SK-N-SH (cell line): ENCODE data around the gene SAE1. TPM values are rescaled to one million over a fixed set of nuclear protein-coding genes. Genes with fewer than 3 reads are reported as not detected.

Experiments used
- CTCF ChIA-PET: fragments of 300-600, 350-600 bp; formaldehyde crosslinking; extraction: SDS; loops from one replicate; lab custom pipeline; 2021; lab: Yijun Ruan, JAX
- POLR2A ChIA-PET: fragments of 350-600 bp; sonication (Branson Sonifier 250); formaldehyde crosslinking; extraction: SDS; loops from one replicate; lab custom pipeline; 2020; ENCODE audit warnings: antibody characterized with exemption, inconsistent platforms; lab: Yijun Ruan, JAX
- DNase-seq: peaks from one replicate; pipeline ENCODE4 v3.0.0; 2012
- H2AFZ ChIP-seq: fragments of 200-600 bp; sonication (generic); 2 replicates; pipeline ENCODE4 v1.8.1; 2016; ENCODE audit warnings: antibody characterized with exemption, mild to moderate bottlenecking, low read depth
- H3F3A ChIP-seq: fragments of 200-600 bp; sonication (generic); replicated peaks from 2 replicates; pipeline ENCODE3; 2016; ENCODE audit warnings: antibody characterized with exemption, mild to moderate bottlenecking; ENCODE audit not compliant: insufficient read depth
- H3K27ac ChIP-seq, 2 experiments: fragments of 200-500 bp in 1 of 2; fragments of 200-600 bp in 1 of 2; sonication (Bioruptor generic) in 1 of 2; sonication (generic), shearing (Covaris generic) in 1 of 2; 2 replicates each; pipeline versions ENCODE4 v1.5.1 to v1.6.1; 2014 to 2016; ENCODE audit warnings: low read depth in 2 of 2, inconsistent platforms in 1 of 2, low read length in 1 of 2, mild to moderate bottlenecking in 1 of 2, mixed read lengths in 1 of 2
- H3K27me3 ChIP-seq: fragments of 200-600 bp; sonication (generic), shearing (Covaris generic); 2 replicates; pipeline ENCODE4 v1.6.1; 2016; ENCODE audit warnings: mixed run types; ENCODE audit not compliant: insufficient read depth
- H3K36me3 ChIP-seq, 2 experiments: fragments of 200-500 bp in 1 of 2; fragments of 200-600 bp in 1 of 2; sonication (Bioruptor generic) in 1 of 2; sonication (generic) in 1 of 2; replicated peaks in 1 of 2; 2 replicates each; pipeline versions ENCODE3 to v1.5.1; 2014 to 2016; ENCODE audit warnings: low read length in 1 of 2, mild to moderate bottlenecking in 1 of 2; ENCODE audit not compliant: insufficient read depth in 2 of 2, control insufficient read depth in 1 of 2
- H3K4me1 ChIP-seq, 2 experiments: fragments of 200-500 bp in 1 of 2; fragments of 200-600 bp in 1 of 2; sonication (Bioruptor generic) in 1 of 2; sonication (generic), shearing (Covaris generic) in 1 of 2; 2 replicates each; pipeline versions ENCODE4 v1.5.1 to v1.6.1; 2014 to 2016; ENCODE audit warnings: low read depth in 1 of 2, low read length in 1 of 2, mixed run types in 1 of 2; ENCODE audit not compliant: insufficient read depth in 2 of 2, control insufficient read depth in 1 of 2
- H3K4me2 ChIP-seq: fragments of 200-600 bp; sonication (generic), shearing (Covaris generic); 2 replicates; pipeline ENCODE4 v1.6.1; 2017; ENCODE audit warnings: mixed run types
- H3K4me3 ChIP-seq, 2 experiments: fragments of 200-500 bp in 1 of 2; fragments of 200-600 bp in 1 of 2; sonication (Bioruptor generic) in 1 of 2; sonication (generic), shearing (Covaris generic) in 1 of 2; 2 replicates each; pipeline versions ENCODE4 v1.5.1 to v1.8.1; 2014 to 2016; ENCODE audit warnings: low read depth in 2 of 2, inconsistent platforms in 1 of 2, low read length in 1 of 2, mild to moderate bottlenecking in 1 of 2, mixed read lengths in 1 of 2, moderate library complexity in 1 of 2
- H3K79me2 ChIP-seq: fragments of 200-600 bp; sonication (generic); 2 replicates; pipeline ENCODE4 v1.8.1; 2017; ENCODE audit warnings: mild to moderate bottlenecking; ENCODE audit not compliant: insufficient read depth
- H3K9ac ChIP-seq: fragments of 200-600 bp; sonication (generic); 2 replicates; pipeline ENCODE4 v1.6.1; 2017; ENCODE audit warnings: mixed run types
- H3K9me2 ChIP-seq: fragments of 200-600 bp; sonication (generic); 2 replicates; pipeline ENCODE4 v1.6.1; 2017; ENCODE audit warnings: mixed run types
- H3K9me3 ChIP-seq: fragments of 200-600 bp; sonication (generic); 2 replicates; pipeline ENCODE4 v1.6.1; 2017; ENCODE audit warnings: mixed run types, mild to moderate bottlenecking, moderate library complexity
- H4K20me1 ChIP-seq: fragments of 200-600 bp; sonication (generic); 2 replicates; pipeline ENCODE4 v1.6.1; 2017; ENCODE audit warnings: mild to moderate bottlenecking, mixed run types; ENCODE audit not compliant: insufficient read depth
- CHD2 ChIP-seq: fragments of 150-350 bp; IDR thresholded peaks from 2 replicates; pipeline ENCODE4 v1.6.1; 2018; ENCODE audit warnings: low read length; ENCODE audit not compliant: partially characterized antibody
- EZH2phosphoT487 ChIP-seq: fragments of 200-600 bp; sonication (generic); IDR thresholded peaks from 2 replicates; pipeline ENCODE4 v1.6.1; 2017; ENCODE audit warnings: low read depth, mixed run types, mild to moderate bottlenecking, antibody characterized with exemption, moderate library complexity, borderline replicate concordance
- FOSL2 ChIP-seq: IDR thresholded peaks from 2 replicates; pipeline ENCODE4 v1.4.0; 2012; ENCODE audit warnings: low read depth, mild to moderate bottlenecking, moderate library complexity, borderline replicate concordance
- FOXJ3 ChIP-seq: sonication (generic); formaldehyde crosslinking; IDR thresholded peaks from 2 replicates; pipeline ENCODE4 v1.5.1; 2020; ENCODE audit warnings: mild to moderate bottlenecking, missing genetic modification reagents
- FOXM1 ChIP-seq: IDR thresholded peaks from 2 replicates; pipeline ENCODE4 v1.4.0; 2012; ENCODE audit warnings: low read depth, mild to moderate bottlenecking
- GATA2 ChIP-seq: sonication (generic); formaldehyde crosslinking; IDR thresholded peaks from 2 replicates; pipeline ENCODE4 v1.5.0; 2020; ENCODE audit warnings: mild to moderate bottlenecking, missing genetic modification reagents
- JUND ChIP-seq: IDR thresholded peaks from 2 replicates; pipeline ENCODE4 v1.4.0; 2012
- MEF2A ChIP-seq: IDR thresholded peaks from 2 replicates; pipeline ENCODE4 v1.4.0; 2012; ENCODE audit warnings: low read depth, borderline replicate concordance
- POLR2AphosphoS5 ChIP-seq: IDR thresholded peaks from 2 replicates; pipeline ENCODE4 v1.6.1; 2012; ENCODE audit warnings: low read depth, low read length
- RAD21 ChIP-seq: IDR thresholded peaks from 2 replicates; pipeline ENCODE4 v1.6.1; 2012; ENCODE audit warnings: mild to moderate bottlenecking, low read length
- RCOR1 ChIP-seq: fragments of 150-350 bp; IDR thresholded peaks from 2 replicates; pipeline ENCODE4 v1.6.1; 2017; ENCODE audit warnings: antibody characterized with exemption, low read length
- SIN3A ChIP-seq: IDR thresholded peaks from 2 replicates; pipeline ENCODE4 v1.6.1; 2012; ENCODE audit warnings: low read depth, mild to moderate bottlenecking, low read length, moderate library complexity, borderline replicate concordance
- TEAD4 ChIP-seq: IDR thresholded peaks from 2 replicates; pipeline ENCODE4 v1.4.0; 2012; ENCODE audit warnings: mild to moderate bottlenecking, borderline replicate concordance; ENCODE audit not compliant: insufficient read depth
- WGBS: methylation state at CpG from one replicate; pipeline ENCODE4 v1.1.6; 2017; ENCODE audit warnings: low lambda C conversion rate; 5-methylcytosine and 5-hydroxymethylcytosine counted together
- polyA plus RNA-seq, 3 experiments: library from polyadenylated mRNA; depleted of rRNA; stranded (reverse); fragments of >200 nt; gene quantifications; 2 replicates each; pipeline ENCODE4 v1.2.3, GENCODE V29; 2012
- TF ChIP-seq, protein P1 (sequence below): IDR thresholded peaks from 2 replicates; pipeline ENCODE4 v1.4.0; 2012; ENCODE audit warnings: low read depth, borderline replicate concordance
- TF ChIP-seq, protein P2 (sequence below): fragments of 200-600 bp; sonication (generic); IDR thresholded peaks from 2 replicates; pipeline ENCODE4 v1.6.1; 2017; ENCODE audit warnings: antibody characterized with exemption, mild to moderate bottlenecking, moderate library complexity
- TF ChIP-seq, protein P3 (sequence below): fragments of 150-350 bp; IDR thresholded peaks from 2 replicates; pipeline ENCODE4 v1.6.1; 2016; ENCODE audit warnings: mild to moderate bottlenecking, low read depth, low read length

The SAE1 gene
- polyA plus RNA-seq, 1 of the 3 experiments (the other 2 are of a cell fraction), result 123 TPM

DNA sequence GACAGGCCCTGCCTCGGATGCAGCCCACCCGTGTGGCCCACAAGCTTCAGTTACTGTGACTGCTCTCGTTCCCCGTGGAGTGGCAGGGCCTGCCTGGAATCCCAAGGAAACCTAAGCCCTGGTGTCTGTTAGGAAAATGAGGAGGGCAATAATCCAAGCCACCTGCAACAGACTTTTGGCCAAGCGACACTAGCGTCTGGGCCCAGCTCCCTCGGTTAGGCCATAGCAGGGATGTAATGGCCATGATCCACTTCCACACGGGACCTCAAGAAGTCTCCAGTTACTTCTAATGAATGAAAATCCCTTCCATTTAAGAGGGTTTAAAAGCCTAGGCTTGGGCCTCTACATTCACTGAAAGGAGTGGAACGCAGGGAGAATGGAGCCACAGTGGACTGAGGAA, 26.0 kb upstream of the SAE1 start (continued):
- TF ChIP-seq, protein P1, sequence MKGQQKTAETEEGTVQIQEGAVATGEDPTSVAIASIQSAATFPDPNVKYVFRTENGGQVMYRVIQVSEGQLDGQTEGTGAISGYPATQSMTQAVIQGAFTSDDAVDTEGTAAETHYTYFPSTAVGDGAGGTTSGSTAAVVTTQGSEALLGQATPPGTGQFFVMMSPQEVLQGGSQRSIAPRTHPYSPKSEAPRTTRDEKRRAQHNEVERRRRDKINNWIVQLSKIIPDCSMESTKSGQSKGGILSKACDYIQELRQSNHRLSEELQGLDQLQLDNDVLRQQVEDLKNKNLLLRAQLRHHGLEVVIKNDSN, result no peak
- TF ChIP-seq GATA2 (CRISPR knock-in tag), result no peak
- no peak for TF ChIP-seq RAD21
- no peak for TF ChIP-seq EZH2phosphoT487
- TF ChIP-seq POLR2AphosphoS5, result no peak
- TF ChIP-seq SIN3A, result no peak
- no peak for TF ChIP-seq FOSL2

DNA sequence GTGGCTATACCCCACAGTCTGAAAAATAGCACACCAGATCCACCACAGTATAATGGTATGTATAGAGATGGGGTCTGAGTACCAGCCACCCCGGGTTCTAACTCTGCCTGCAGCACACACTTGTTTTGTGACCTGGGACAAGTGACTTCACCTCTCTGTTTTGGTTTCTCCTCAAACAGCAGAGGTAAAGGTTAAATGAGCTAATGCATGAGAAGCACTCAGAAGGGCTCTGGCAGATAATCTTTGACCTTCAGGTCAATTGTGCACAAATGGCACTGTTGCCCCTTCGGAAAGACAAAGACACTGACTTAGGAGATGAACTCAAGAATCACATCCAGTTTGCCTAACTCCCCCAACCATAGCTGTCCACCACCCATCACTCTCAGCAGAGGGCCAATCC, 24.8 kb upstream of the SAE1 start:
- CTCF ChIA-PET, result interaction anchor here (1.0 to 4.3 kb wide), 4 partner anchors 20 to 69 kb away, joined by 3 to 20 read pairs (median 6); no protein-coding TSS in a partner anchor
- Histone ChIP-seq H3K4me3 (no peak overlapping the region), H4K20me1 (peaks cover 23% of the 10 kb centered on the region; the same call in 1 of the 2 replicates), H3K79me2 (peaks cover 100% of the 10 kb centered on the region), H3K9me3 (no peaks in the 10 kb centered on the region), H2AFZ (no peak overlapping the region), H3K4me2 (peak overlapping the region; percentile 67; the same call in 1 of the 2 replicates), H3K9ac (no peak overlapping the region), H3F3A (peaks cover 41% of the 10 kb centered on the region), H3K4me1 (peaks cover 42 to 52% of the 10 kb centered on the region in 2 experiments), H3K27me3 (no peaks in the 10 kb centered on the region), H3K9me2 (no peaks in the 10 kb centered on the region), H3K27ac (peak overlapping the region; percentile 99 to 100; a peak in 3 of 4 replicates), H3K36me3 (peaks cover 22 to 34% of the 10 kb centered on the region in 2 experiments)
- TF ChIP-seq FOXM1, result no peak
- TF ChIP-seq FOXJ3 (CRISPR knock-in tag), result no peak
- no peak for TF ChIP-seq JUND
- TF ChIP-seq RAD21, result no peak
- TF ChIP-seq TEAD4, result no peak
- TF ChIP-seq, protein P2, sequence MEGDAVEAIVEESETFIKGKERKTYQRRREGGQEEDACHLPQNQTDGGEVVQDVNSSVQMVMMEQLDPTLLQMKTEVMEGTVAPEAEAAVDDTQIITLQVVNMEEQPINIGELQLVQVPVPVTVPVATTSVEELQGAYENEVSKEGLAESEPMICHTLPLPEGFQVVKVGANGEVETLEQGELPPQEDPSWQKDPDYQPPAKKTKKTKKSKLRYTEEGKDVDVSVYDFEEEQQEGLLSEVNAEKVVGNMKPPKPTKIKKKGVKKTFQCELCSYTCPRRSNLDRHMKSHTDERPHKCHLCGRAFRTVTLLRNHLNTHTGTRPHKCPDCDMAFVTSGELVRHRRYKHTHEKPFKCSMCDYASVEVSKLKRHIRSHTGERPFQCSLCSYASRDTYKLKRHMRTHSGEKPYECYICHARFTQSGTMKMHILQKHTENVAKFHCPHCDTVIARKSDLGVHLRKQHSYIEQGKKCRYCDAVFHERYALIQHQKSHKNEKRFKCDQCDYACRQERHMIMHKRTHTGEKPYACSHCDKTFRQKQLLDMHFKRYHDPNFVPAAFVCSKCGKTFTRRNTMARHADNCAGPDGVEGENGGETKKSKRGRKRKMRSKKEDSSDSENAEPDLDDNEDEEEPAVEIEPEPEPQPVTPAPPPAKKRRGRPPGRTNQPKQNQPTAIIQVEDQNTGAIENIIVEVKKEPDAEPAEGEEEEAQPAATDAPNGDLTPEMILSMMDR, result no peak
- TF ChIP-seq, protein P3, sequence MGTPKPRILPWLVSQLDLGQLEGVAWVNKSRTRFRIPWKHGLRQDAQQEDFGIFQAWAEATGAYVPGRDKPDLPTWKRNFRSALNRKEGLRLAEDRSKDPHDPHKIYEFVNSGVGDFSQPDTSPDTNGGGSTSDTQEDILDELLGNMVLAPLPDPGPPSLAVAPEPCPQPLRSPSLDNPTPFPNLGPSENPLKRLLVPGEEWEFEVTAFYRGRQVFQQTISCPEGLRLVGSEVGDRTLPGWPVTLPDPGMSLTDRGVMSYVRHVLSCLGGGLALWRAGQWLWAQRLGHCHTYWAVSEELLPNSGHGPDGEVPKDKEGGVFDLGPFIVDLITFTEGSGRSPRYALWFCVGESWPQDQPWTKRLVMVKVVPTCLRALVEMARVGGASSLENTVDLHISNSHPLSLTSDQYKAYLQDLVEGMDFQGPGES, result no peak
- TF ChIP-seq MEF2A, result no peak
- TF ChIP-seq POLR2AphosphoS5, result no peak
- TF ChIP-seq CHD2, result no peak
- no peak for TF ChIP-seq RCOR1
- TF ChIP-seq, all 33 proteins: peak for 0
- DNase-seq, result no peak
- WGBS, result 52% methylated on average over 2 of the region's 2 CpGs
- POLR2A ChIA-PET, result interaction anchor here (1.0 to 1.4 kb wide), 3 partner anchors 10 to 120 kb away, joined by 3 read pairs; no protein-coding TSS in a partner anchor
